PFSK-1 (cell line): ENCODE data around the gene MAP3K7. TPM values are rescaled to one million over a fixed set of nuclear protein-coding genes. Genes with fewer than 3 reads are reported as not detected.

Source experiments
- FOXP2 ChIP-seq: optimal IDR thresholded peaks from 2 replicates; pipeline ENCODE3; 2011; ENCODE audit warnings: borderline replicate concordance, control low read depth, inconsistent platforms; ENCODE audit not compliant: insufficient read depth; ENCODE audit errors: extremely low read length, extremely low read depth
- POLR2AphosphoS5 ChIP-seq: IDR thresholded peaks from 2 replicates; pipeline ENCODE4 v1.6.1; 2012; ENCODE audit warnings: low read depth, mild to moderate bottlenecking, control low read depth, low read length, moderate library complexity
- SIN3A ChIP-seq: IDR thresholded peaks from 2 replicates; pipeline ENCODE4 v1.6.1; 2012; ENCODE audit warnings: mild to moderate bottlenecking, low read length, moderate library complexity, borderline replicate concordance; ENCODE audit not compliant: insufficient read depth
- TAF1 ChIP-seq: IDR thresholded peaks from 2 replicates; pipeline ENCODE4 v1.6.1; 2012; ENCODE audit warnings: low read length, control low read depth, borderline replicate concordance; ENCODE audit not compliant: insufficient read depth
- polyA plus RNA-seq: library from polyadenylated mRNA; unstranded; fragments of >200 nt; gene quantifications from one replicate; pipeline ENCODE4 v1.2.1, GENCODE V29; 2012; ENCODE audit warnings: low read depth, missing spikeins; ENCODE audit not compliant: insufficient read length
- TF ChIP-seq, protein P1 (sequence below), 2 experiments: IDR thresholded peaks; 2 replicates each; pipeline versions ENCODE4 v1.6.1 to v1.8.0; 2011 to 2012; ENCODE audit warnings: low read depth in 2 of 2, low read length in 2 of 2, control low read depth in 1 of 2, inconsistent platforms in 1 of 2, mild to moderate bottlenecking in 1 of 2, moderate library complexity in 1 of 2; ENCODE audit not compliant: insufficient read depth in 1 of 2

Gene MAP3K7
- polyA plus RNA-seq, result 12.8 TPM

DNA sequence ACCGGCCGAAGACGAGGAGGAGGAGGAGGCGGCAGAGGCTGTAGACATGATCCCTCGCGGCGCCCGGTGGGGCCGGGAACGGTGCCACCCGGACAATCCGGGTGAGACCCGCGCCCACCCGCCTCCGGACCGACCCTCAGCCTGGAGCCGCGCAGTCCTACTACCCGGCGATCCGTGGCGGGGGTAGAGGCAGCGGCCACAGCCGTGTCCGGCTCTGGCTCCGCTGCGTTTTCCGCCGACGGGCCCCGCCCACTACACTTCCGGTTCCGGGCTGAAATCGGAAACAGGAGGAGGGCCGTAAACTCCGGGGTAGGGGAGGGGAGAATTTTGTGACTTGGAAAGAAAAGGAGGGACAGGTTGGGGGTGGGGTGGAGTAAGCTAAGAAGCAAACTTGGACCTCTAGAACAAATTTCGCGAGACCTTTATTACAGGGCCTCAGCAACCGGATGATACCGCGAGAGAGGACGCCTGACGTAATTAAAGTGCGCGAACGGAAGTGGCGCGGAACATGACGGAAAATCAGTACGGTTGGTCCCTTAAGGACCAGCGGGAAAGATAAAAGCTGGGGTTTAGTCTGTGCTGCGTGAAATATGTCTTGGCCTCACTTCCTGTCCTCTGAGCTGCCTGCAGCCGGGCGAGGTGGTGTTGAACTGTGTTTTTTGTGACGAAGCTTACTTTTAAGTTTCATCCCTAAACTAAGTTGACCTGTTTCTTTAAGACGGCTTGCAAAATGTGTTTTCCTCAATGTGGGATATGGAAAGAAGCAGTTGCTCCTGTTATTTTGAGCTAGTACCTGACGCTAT is at the start of gene MAP3K7:
Gene MAP3K7 (minus strand): TSS at position 237 of the 803 bp plus-strand sequence. CDS start 189 bp downstream, at position 48.
- TF ChIP-seq TAF1, result peak; percentile 80; the same call in 1 of the 2 replicates
- no peak for TF ChIP-seq SIN3A
- TF ChIP-seq, protein P1, sequence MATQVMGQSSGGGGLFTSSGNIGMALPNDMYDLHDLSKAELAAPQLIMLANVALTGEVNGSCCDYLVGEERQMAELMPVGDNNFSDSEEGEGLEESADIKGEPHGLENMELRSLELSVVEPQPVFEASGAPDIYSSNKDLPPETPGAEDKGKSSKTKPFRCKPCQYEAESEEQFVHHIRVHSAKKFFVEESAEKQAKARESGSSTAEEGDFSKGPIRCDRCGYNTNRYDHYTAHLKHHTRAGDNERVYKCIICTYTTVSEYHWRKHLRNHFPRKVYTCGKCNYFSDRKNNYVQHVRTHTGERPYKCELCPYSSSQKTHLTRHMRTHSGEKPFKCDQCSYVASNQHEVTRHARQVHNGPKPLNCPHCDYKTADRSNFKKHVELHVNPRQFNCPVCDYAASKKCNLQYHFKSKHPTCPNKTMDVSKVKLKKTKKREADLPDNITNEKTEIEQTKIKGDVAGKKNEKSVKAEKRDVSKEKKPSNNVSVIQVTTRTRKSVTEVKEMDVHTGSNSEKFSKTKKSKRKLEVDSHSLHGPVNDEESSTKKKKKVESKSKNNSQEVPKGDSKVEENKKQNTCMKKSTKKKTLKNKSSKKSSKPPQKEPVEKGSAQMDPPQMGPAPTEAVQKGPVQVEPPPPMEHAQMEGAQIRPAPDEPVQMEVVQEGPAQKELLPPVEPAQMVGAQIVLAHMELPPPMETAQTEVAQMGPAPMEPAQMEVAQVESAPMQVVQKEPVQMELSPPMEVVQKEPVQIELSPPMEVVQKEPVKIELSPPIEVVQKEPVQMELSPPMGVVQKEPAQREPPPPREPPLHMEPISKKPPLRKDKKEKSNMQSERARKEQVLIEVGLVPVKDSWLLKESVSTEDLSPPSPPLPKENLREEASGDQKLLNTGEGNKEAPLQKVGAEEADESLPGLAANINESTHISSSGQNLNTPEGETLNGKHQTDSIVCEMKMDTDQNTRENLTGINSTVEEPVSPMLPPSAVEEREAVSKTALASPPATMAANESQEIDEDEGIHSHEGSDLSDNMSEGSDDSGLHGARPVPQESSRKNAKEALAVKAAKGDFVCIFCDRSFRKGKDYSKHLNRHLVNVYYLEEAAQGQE (IDR thresholded peaks at IDR 0.05; ENCODE audit: insufficient read depth in 1 of 2, low read depth in 2 of 2, low read length in 2 of 2), result 0 out of 4 replicates have a peak, but pooled peaks of 1 of the 2 experiments have one; percentile 27
- no peak for TF ChIP-seq FOXP2
- TF ChIP-seq POLR2AphosphoS5, result peak; percentile 92

DNA sequence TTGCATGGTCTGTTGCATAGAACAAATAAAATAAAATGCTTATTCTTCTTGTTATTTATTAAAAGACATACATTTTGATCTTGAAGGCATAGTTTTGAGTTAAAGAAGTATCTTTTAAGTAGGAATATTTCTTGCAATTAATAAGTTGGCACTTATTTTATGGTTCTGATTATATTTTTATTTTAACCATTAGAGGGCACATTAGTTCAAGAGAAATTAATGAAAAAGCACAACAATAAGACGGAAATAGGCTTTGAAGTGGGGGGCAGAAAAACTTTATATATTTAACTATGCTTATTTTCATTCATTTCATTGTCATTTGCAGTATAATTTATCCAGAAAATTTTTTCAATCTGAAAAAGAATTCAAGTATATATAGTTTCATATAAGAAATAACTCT is 44.2 kb upstream of the MAP3K7 start:
- TF ChIP-seq POLR2AphosphoS5 (no peak), SIN3A (no peak), FOXP2 (no peak), TAF1 (no peak)
- TF ChIP-seq, protein P1 (IDR thresholded peaks at IDR 0.05; ENCODE audit: insufficient read depth in 1 of 2, low read depth in 2 of 2, low read length in 2 of 2), result no peak

DNA sequence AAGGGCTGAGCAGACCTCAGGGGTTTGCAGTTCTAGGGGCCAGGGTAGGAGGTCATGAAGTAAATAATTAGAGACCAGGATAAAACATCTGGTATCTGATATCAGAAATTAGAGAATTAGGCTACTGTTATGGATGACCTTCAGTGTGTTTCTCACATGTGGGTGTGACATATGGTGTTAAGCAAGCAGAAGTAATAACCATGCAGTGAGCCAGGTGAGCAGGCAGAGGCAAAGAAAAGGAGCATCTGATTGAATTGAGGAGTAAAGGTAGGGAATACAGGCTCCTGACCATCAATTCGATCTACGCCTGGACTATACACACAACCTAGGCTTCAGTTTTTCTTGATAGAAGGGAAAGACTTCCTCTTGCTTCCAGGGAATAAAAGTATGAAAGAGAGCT is 34.7 kb upstream of the MAP3K7 start:
- TF ChIP-seq POLR2AphosphoS5 (no peak), TAF1 (no peak), SIN3A (no peak), FOXP2 (no peak)
- TF ChIP-seq, protein P1 (IDR thresholded peaks at IDR 0.05; ENCODE audit: insufficient read depth in 1 of 2, low read depth in 2 of 2, low read length in 2 of 2), result no peak

DNA sequence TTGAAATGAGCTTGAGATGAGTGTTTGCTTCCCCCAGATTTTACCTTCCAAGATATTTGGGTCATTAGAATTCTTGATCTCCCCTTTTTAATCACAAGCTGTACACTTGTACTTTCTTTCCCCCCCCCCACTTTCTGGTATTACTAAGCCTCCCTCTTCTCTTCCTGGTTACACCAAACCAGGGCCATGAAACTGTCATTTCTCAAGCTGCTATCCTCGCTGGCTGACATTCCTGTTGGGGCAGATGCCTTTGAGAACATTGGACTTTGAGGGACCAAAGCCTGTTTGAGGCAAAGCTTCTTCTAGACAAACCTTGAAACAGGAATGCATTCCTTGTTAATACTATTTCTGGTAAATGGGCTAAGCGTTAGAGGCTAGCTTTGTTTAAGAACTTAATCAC is 32.3 kb upstream of the MAP3K7 start:
- TF ChIP-seq SIN3A, result no peak
- TF ChIP-seq, protein P1 (IDR thresholded peaks at IDR 0.05; ENCODE audit: insufficient read depth in 1 of 2, low read depth in 2 of 2, low read length in 2 of 2), result no peak
- no peak for TF ChIP-seq TAF1
- TF ChIP-seq FOXP2, result no peak
- no peak for TF ChIP-seq POLR2AphosphoS5
